OCI-LY3 (cell line): ENCODE data around the gene DEXI.

ENCODE experiments used
- H2AFZ ChIP-seq: fragments of 200-600, 300-600 bp; shearing (Covaris generic); 2 replicates; pipeline ENCODE4 v1.6.0; 2014; ENCODE audit warnings: antibody characterized with exemption, low read depth, low read length
- H3K27ac ChIP-seq: fragments of 200-600, 300-600 bp; sonication (generic); 2 replicates; pipeline ENCODE4 v1.5.1; 2014; ENCODE audit warnings: mild to moderate bottlenecking, low read length, moderate library complexity, mixed read lengths
- H3K27me3 ChIP-seq: fragments of 200-600, 300-600 bp; sonication (generic); 2 replicates; pipeline ENCODE4 v1.6.1; 2014; ENCODE audit warnings: low read depth, low read length, mixed read lengths
- H3K36me3 ChIP-seq: fragments of 200-600, 300-600 bp; sonication (generic); replicated peaks from 2 replicates; pipeline ENCODE3; 2014; ENCODE audit warnings: low read depth, low read length, mixed read lengths
- H3K4me1 ChIP-seq: fragments of 300-600, 200-600 bp; sonication (generic); 2 replicates; pipeline ENCODE4 v1.6.1; 2014; ENCODE audit warnings: low read length, mixed read lengths
- H3K4me2 ChIP-seq: fragments of 200-600, 300-600 bp; sonication (generic); 2 replicates; pipeline ENCODE4 v1.6.1; 2014; ENCODE audit warnings: low read length, mixed read lengths
- H3K4me3 ChIP-seq: fragments of 300-600, 200-600 bp; sonication (generic); 2 replicates; pipeline ENCODE4 v1.5.1; 2014; ENCODE audit warnings: antibody characterized with exemption, mild to moderate bottlenecking, low read length, moderate library complexity
- H3K79me2 ChIP-seq: fragments of 300-600, 200-600 bp; shearing (Covaris generic); 2 replicates; pipeline ENCODE4 v1.6.1; 2014; ENCODE audit warnings: mild to moderate bottlenecking, low read length, mixed read lengths
- H3K9ac ChIP-seq: fragments of 300-600, 200-600 bp; shearing (Covaris generic); 2 replicates; pipeline ENCODE4 v1.6.0; 2014; ENCODE audit warnings: mild to moderate bottlenecking, low read length, moderate library complexity
- H3K9me3 ChIP-seq: fragments of 200-600, 300-600 bp; shearing (Covaris generic); 2 replicates; pipeline ENCODE4 v1.6.1; 2014; ENCODE audit warnings: low read length, mixed read lengths; ENCODE audit not compliant: insufficient read depth
- H4K20me1 ChIP-seq: fragments of 200-600, 300-600 bp; sonication (generic); 2 replicates; pipeline ENCODE4 v1.6.1; 2016; ENCODE audit warnings: low read length, mixed read lengths; ENCODE audit not compliant: insufficient read depth
- CTCF ChIP-seq: fragments of 200-600, 300-600 bp; sonication (generic); IDR thresholded peaks from 2 replicates; pipeline ENCODE4 v1.5.1; 2014; ENCODE audit warnings: antibody characterized with exemption, low read length, low read depth
- EZH2phosphoT487 ChIP-seq: fragments of 200-600 bp; shearing (Covaris generic); IDR thresholded peaks from 2 replicates; pipeline ENCODE4 v1.6.1; 2018; ENCODE audit warnings: antibody characterized with exemption, mixed run types, low read depth

Gene DEXI

GRCh38 chr16:10983159-10983558, 40.9 kb upstream of the DEXI start:
- H4K20me1 ChIP-seq: no peaks in the 10 kb centered on the region
- H3K79me2 ChIP-seq: no peaks in the 10 kb centered on the region
- H3K9ac ChIP-seq: peak overlapping the region; percentile 74
- peaks cover 12% of the 10 kb centered on the region for H3K36me3 ChIP-seq
- peak overlapping the region; percentile 84 for H3K4me2 ChIP-seq
- peak overlapping the region; percentile 92 for H3K27ac ChIP-seq
- H2AFZ ChIP-seq: no peak overlapping the region
- H3K27me3 ChIP-seq: no peaks in the 10 kb centered on the region
- H3K9me3 ChIP-seq: no peaks in the 10 kb centered on the region
- TF ChIP-seq EZH2phosphoT487 (no peak), CTCF (peak; percentile 55)
- peak overlapping the region; percentile 73 for H3K4me3 ChIP-seq
- peaks cover 90% of the 10 kb centered on the region for H3K4me1 ChIP-seq

DNA sequence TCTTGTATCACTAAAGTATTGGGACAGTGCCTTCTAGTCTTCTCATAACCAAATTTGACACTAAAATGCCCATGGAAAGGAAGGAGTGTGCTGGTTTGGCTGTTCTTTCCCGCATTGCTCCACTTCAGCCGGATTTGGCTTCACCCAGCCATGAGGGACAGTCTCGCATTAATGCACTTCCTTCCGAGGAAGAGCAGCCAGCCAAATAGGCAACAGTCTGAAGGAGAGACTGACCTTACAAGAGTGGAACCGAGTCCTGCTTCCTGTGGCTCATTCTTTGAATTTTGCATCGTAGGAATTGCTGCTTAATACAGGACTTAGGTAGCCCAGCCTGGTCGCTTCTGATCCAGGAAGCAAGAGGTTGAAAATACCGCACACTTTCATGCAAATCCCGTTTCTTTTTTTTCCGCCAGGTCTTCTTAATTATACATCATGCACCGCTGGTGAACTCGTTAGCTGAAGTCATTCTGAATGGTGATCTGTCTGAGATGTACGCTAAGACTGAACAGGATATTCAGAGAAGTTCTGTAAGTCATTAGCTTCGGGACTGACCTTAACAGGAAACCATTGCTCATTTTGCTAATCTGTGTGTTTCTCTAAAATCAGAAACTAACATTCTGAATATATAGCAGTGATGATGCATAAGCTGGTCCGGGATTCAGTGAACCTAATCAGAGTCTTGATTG, 40.3 kb upstream of the DEXI start:
- Histone ChIP-seq H2AFZ (no peak overlapping the region), H3K4me2 (peak overlapping the region; percentile 84), H3K4me3 (peak overlapping the region; percentile 73), H4K20me1 (no peaks in the 10 kb centered on the region), H3K9me3 (no peaks in the 10 kb centered on the region), H3K36me3 (peaks cover 12% of the 10 kb centered on the region), H3K4me1 (peaks cover 85% of the 10 kb centered on the region), H3K27ac (peak overlapping the region; percentile 92), H3K9ac (peak overlapping the region; percentile 74), H3K27me3 (no peaks in the 10 kb centered on the region), H3K79me2 (no peaks in the 10 kb centered on the region)
- no peak for TF ChIP-seq CTCF
- no peak for TF ChIP-seq EZH2phosphoT487

- H3K4me2 ChIP-seq: peak overlapping the region; percentile 84
Measured at GRCh38 chr16:10981697-10982216, 39.5 kb upstream of the DEXI start.

More at GRCh38 chr16:10981697-10982216, 39.5 kb upstream of the DEXI start:
- peaks cover 17% of the 10 kb centered on the region for H3K36me3 ChIP-seq
- peak overlapping the region; percentile 74 for H3K9ac ChIP-seq
- peak overlapping the region; percentile 92 for H3K27ac ChIP-seq
- no peaks in the 10 kb centered on the region for H3K79me2 ChIP-seq
- H3K9me3 ChIP-seq: no peaks in the 10 kb centered on the region
- H2AFZ ChIP-seq: no peak overlapping the region
- H4K20me1 ChIP-seq: no peaks in the 10 kb centered on the region
- H3K27me3 ChIP-seq: no peaks in the 10 kb centered on the region
- H3K4me1 ChIP-seq: peaks cover 76% of the 10 kb centered on the region
- H3K4me3 ChIP-seq: peak overlapping the region; percentile 73
- TF ChIP-seq EZH2phosphoT487: no peak
- TF ChIP-seq CTCF: peak; percentile 81
